Activated B cell treated with CpG ODN at 0.5 μM for 24 hours (primary cell): Measurements from ENCODE around the gene AJAP1. TPM values are rescaled to one million over a fixed set of nuclear protein-coding genes. Genes with fewer than 3 reads are reported as not detected.

Source experiments
- ATAC-seq: fragments of 200-7000 bp; cut with Tn5 transposase; one replicate; pipeline ENCODE4 v1.10.0; 2021; ENCODE audit warnings: low read depth, mild to moderate bottlenecking, moderate library complexity
- CTCF ChIA-PET: fragments of 350-600 bp; sonication (Branson Sonifier 250); formaldehyde crosslinking; loops from one replicate; lab custom pipeline; 2021; ENCODE audit warnings: antibody characterized with exemption; lab: Charles Lee
- POLR2A ChIA-PET: fragments of 350-600 bp; sonication (Branson Sonifier 250); formaldehyde crosslinking; loops from one replicate; lab custom pipeline; 2021; ENCODE audit warnings: antibody characterized with exemption; lab: Charles Lee
- DNase-seq: peaks from one replicate; pipeline ENCODE4 v3.0.0; 2022
- H3K27ac Mint-ChIP-seq: one replicate; pipeline ENCODE4 v1.8.0; 2020; ENCODE audit warnings: mixed read lengths
- H3K27me3 Mint-ChIP-seq: one replicate; pipeline ENCODE4 v1.8.0; 2021; ENCODE audit warnings: mixed read lengths
- H3K36me3 Mint-ChIP-seq: one replicate; pipeline ENCODE4 v1.8.0; 2021; ENCODE audit warnings: low read depth, mixed read lengths
- H3K4me1 Mint-ChIP-seq: one replicate; pipeline ENCODE4 v1.8.0; 2021; ENCODE audit warnings: mixed read lengths
- H3K4me3 Mint-ChIP-seq: one replicate; pipeline ENCODE4 v1.8.0; 2020; ENCODE audit warnings: mild to moderate bottlenecking, mixed read lengths
- H3K9me3 Mint-ChIP-seq: one replicate; pipeline ENCODE4 v1.8.0; 2020; ENCODE audit warnings: mixed read lengths
- CTCF ChIP-seq: fragments of 200-600 bp; IDR thresholded peaks from one replicate; pipeline ENCODE4 v1.8.0; 2022; ENCODE audit warnings: antibody characterized with exemption, mild to moderate bottlenecking
- intact Hi-C: fragments of 100-400 bp; cut with micrococcal nuclease; formaldehyde crosslinking; loops from one replicate; pipeline ENCODE4 v1.15.1; 2024
- total RNA-seq: library from RNA; stranded (reverse); gene quantifications from 2 replicates; pipeline ENCODE4 v1.2.3, GENCODE V29; 2022

The AJAP1 gene
- total RNA-seq, 1 donor from 2014 or later = not detected

DNA sequence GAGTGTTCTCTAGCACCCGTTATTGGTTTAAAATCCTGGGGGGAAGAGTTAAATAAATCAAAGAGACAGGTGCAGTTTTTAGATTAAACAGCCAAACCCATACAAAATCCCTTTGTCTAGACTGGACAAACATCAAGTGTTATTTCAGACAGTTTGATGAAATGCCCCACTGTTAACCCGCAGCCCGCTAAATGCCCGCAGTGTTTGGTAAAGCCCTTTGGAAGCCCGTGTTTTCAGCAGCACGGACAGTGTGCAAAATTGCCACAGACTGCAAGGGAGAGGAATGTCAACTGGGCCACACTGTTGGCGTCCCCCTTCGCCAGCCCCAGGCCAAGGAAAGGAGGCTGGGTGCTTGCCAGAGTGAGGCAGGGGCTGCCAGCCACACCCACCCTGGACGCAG is 26.6 kb downstream of the AJAP1 start:
- peaks cover 4% of the 10 kb centered on the region for H3K27me3 Mint-ChIP-seq
- intact Hi-C loops = no loop called here
- H3K9me3 Mint-ChIP-seq = peaks cover 13% of the 10 kb centered on the region
- ATAC-seq (no peak), DNase-seq (no peak)
- no peak overlapping the region for H3K4me3 Mint-ChIP-seq
- no peaks in the 10 kb centered on the region for H3K4me1 Mint-ChIP-seq
- ChIA-PET POLR2A (no interaction called here), CTCF (no interaction called here)
- H3K36me3 Mint-ChIP-seq = no peaks in the 10 kb centered on the region
- no peak for TF ChIP-seq CTCF
- H3K27ac Mint-ChIP-seq = no peak overlapping the region

- DNase-seq = no peak
- no peak for TF ChIP-seq CTCF
- ATAC-seq = no peak
- Mint-ChIP-seq H3K27ac (no peak overlapping the region), H3K36me3 (no peaks in the 10 kb centered on the region), H3K9me3 (peaks cover 13% of the 10 kb centered on the region), H3K27me3 (no peaks in the 10 kb centered on the region), H3K4me3 (no peak overlapping the region), H3K4me1 (no peaks in the 10 kb centered on the region)
- ChIA-PET CTCF (no interaction called here), POLR2A (no interaction called here)
- intact Hi-C loops = no loop called here
These were observed 28.3 kb downstream of the AJAP1 start for GRCh38 chr1:4682607-4683220.

GRCh38 chr1:4684136-4684535 is 29.7 kb downstream of the AJAP1 start:
- DNase-seq = no peak
- CTCF ChIA-PET = no interaction called here
- H3K4me1 Mint-ChIP-seq = no peaks in the 10 kb centered on the region
- H3K4me3 Mint-ChIP-seq = no peak overlapping the region
- ATAC-seq = no peak
- intact Hi-C loops = no loop called here
- H3K27ac Mint-ChIP-seq = no peak overlapping the region
- POLR2A ChIA-PET = no interaction called here
- H3K27me3 Mint-ChIP-seq = no peaks in the 10 kb centered on the region
- H3K36me3 Mint-ChIP-seq = no peaks in the 10 kb centered on the region
- no peak for TF ChIP-seq CTCF
- H3K9me3 Mint-ChIP-seq = peaks cover 4% of the 10 kb centered on the region

DNA sequence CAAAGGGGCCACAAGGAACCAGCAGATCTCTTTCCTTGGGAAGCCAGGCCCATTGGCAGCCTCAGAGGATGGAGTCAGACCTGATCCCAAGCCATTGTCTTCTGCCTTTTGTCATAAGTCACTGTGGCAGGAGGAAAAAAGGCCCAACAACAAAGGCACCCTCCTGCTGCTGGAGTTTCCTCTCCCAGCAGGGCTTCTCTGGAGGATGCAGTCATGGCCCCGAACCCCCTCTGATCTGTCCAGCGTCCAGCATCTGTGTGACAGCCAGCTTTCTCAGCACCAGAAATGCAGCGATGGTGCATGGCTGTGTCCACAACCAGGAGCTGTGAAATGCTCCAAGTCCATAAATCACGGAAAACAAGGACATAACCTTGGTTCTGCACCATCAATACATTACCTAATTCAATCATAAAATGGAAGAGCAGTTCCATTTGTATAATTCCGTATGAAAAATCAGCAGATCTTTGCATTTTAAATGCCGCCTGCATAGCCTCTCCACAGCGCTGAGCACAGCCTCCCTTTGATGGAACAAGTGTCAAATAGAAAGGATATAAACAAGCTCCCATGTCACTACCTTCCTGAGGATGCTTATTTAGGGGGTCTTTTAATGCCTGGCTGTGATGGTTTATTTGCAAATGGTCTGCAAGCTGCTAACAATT is 30.6 kb downstream of the AJAP1 start:
- Mint-ChIP-seq H3K4me1 (no peaks in the 10 kb centered on the region), H3K27ac (no peak overlapping the region), H3K9me3 (no peaks in the 10 kb centered on the region), H3K27me3 (no peaks in the 10 kb centered on the region), H3K36me3 (no peaks in the 10 kb centered on the region), H3K4me3 (no peak overlapping the region)
- POLR2A ChIA-PET = no interaction called here
- CTCF ChIA-PET = no interaction called here
- no peak for DNase-seq
- no peak for TF ChIP-seq CTCF
- ATAC-seq = no peak
- intact Hi-C loops = no loop called here

- Mint-ChIP-seq H3K9me3 (no peaks in the 10 kb centered on the region), H3K36me3 (no peaks in the 10 kb centered on the region), H3K4me1 (no peaks in the 10 kb centered on the region), H3K27me3 (no peaks in the 10 kb centered on the region), H3K27ac (no peak overlapping the region), H3K4me3 (no peak overlapping the region)
- ATAC-seq (no peak), DNase-seq (no peak)
- TF ChIP-seq CTCF = no peak
- intact Hi-C loops = no loop called here
- POLR2A ChIA-PET = no interaction called here
- CTCF ChIA-PET = no interaction called here
These were observed 31.1 kb downstream of the AJAP1 start for GRCh38 chr1:4685523-4685865.
